Activated T-helper 1 cell treated with Interleukin-2 at 50 U/mL for 16 hours (primary cell): Measurements from ENCODE around the gene LGALS7.
"Not testable (repeated sequence)": the region's sequence is repeated elsewhere in the genome, so short reads cannot be mapped to it uniquely, and the experiment has no call there.

Experiments
- DNase-seq: peaks from one replicate; pipeline ENCODE4 v3.0.0-alpha.2; 2020; ENCODE audit warnings: low read depth

LGALS7 gene

DNA sequence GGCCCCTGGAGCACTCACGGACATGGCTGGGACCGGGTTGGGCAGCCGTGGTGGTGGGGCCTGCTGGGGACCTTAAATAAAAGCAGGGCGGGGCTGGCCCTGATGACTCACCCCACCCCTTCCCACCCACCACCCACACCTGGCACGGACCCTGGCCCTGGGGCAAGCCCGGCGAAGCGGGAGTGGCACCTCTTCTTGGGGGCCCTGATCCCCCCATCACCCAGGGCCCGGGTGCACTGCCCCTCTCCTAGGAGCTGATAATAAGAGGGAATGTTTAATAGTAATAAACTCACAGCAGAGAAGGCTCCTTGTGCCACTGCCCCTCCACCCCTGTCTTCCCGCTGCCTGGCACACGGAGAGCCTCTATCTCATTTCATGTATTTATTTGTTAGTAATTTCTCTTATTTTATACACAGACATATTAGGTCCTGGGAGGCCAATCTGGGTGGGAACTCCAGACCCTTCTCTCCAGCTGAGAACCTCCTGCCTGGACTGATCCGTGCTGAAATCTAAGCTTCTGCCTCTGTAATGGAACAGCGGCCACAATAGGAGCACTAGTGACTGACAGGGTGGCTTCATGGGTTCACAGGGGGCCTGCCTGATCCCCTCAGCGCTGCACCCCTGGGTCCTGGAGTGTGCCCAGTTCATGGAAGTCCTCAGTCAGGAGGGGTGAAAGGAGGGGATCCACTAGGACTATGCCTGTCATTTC is at the start of gene LGALS7:
TSS of gene LGALS7 (minus strand) at position 49 of the 709 bp plus-strand sequence. CDS start at position 24, 25 bp downstream.
- DNase-seq = no peak

DNA sequence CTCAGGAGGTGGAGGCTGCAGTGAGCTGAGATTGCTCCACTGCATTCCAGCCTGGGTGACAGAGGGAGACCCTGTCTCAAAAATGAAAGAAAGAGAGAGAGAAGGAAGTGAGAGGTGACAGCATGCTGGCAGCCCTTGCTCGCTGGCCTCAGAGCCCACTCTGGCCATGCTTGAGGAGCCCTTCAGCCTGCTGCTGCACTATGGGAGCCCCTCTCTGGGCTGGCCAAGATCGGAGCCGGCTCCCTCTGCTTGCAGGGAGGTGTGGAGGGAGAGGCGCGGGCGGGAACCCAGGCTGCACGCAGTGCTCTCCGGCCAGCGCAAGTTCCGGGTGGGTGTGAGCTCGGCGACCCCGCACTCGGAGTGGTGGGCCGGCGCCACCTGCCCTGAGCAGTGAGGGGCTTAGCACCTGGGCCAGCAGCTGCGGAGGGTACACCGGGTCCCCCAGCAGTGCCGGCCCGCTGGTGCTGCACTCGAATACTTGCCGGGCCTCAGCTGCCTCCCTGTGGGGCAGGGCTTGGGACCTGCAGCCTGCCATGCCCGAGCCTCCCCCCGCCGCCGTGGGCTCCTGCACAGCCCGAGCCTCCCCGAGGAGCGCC is 48.0 kb upstream of the LGALS7 start:
- not testable (repeated sequence) for DNase-seq

DNA sequence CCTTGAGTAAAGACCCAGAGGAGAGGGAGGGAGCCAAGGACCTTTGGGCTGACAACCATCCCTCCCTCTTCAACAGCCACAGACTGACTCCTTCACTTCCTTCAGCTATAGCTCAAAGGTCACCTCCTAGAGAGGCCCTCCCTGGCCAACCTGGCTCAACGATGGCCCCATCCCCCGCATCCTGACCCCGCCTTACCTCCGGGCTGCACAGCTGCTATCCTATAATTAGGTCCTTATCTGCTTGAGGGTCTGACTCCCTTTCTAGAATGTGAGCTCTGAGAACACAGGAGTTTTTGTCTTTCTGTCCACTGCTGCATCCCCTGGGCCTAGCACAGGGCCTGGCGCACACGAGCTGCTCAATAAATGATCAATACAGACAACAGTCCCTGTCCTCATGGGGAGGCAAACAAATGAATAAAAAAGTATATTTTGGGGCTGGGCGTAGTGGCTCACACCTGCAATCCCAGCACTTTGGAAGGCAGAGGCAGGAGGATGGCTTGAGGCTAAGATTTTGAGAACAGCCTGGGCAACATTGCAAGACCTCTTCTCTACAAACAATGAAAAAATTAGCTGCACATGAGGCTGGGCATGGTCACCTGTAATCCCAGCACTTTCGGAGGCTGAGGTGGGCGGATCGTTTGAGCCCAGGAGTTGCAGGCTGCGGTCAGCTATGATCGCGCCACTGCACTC is 46.1 kb upstream of the LGALS7 start:
- no peak for DNase-seq

DNA sequence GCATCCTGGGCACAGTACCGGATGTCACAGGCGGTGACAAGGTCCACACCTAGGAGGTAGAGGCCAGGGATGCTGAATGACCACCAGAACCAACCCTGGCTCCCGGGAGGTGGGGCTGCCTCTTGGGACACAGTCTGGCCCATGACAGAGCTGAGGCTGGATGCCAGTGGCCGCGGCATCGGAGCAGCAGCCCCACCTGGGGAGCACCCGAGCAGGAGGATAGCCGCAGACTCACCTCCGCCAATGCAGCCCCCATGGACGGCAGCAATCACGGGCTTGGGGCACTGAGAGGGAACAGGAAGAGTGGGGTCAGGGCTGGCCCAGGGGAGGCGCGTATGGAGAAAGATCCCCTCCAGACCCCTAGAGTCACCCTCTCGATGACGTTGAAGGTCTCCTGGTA is 43.8 kb upstream of the LGALS7 start:
- DNase-seq = no peak

DNA sequence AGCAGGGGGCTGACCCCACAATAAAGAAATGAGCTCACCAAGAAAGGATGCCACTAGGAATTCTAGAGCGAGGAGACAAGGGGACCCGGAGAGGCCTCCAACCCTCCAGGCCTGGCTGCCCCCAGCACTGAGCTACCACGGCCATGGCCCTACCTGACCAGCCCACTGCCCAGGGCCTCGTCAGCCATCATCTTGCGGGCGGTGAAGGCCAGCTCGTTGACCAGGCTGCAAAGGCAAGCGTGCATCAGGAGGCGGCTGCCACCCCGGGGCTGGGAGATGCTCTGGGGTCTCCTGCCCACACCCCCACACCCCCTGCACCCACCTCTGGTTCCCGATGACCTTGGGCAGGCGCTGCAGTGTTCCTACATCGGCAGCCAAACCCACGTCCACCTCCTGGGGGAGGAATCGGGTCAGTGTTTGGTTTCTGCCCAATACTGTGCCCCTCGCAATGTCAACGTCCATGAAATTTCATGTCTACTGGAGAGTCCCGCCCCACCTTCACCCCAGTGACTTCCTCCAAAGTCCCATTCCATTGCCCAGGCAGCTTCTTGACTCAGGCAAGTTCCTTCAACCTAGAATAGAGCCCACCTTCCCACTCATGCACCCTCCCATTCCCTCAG is 42.9 kb upstream of the LGALS7 start:
- DNase-seq = no peak

DNA sequence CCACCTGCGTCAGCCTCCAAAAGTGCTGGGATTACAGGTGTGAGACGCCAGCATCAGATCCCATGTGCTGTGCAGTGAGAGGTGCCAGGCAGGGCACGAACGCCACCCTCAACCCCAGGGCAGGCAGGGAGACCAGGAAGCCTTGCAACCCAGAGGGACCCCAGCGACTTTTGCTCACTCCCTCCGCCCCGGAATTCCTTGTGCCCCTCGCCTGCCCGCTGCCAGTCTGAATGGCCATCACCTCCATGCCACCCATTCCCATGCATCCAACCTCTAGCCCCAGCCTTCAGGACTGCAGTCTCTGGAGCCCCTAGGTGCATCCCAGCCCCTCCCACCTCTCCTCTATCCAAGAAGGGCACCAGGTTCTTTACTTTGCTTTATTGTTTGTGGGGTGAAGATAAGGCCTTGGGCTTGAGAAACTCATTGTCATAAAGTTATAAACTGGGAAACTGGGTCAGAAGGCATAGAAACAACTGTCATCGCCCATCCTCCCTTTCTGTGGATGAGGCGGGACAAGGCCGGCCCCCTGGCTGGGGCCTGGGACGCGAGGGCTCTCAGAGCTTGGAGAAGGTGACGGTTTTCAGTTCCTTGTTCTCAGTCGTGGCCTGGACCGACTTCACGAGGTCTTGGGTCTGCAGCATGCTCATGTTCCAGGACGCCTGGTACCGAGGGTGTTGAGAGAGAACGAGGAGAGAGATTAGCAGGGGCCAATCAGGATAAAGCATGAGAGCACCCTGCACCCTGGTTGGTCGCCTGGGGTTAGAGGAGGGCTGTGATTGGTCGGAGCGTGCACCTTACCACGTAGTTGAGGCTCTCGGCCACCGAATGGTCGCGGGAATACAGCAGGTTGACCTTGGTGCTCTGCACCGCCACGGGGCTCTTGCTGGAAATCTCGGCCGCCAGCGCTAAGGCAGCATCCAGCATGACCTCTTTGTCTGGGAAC is 42.0 kb upstream of the LGALS7 start:
- no peak for DNase-seq

DNA sequence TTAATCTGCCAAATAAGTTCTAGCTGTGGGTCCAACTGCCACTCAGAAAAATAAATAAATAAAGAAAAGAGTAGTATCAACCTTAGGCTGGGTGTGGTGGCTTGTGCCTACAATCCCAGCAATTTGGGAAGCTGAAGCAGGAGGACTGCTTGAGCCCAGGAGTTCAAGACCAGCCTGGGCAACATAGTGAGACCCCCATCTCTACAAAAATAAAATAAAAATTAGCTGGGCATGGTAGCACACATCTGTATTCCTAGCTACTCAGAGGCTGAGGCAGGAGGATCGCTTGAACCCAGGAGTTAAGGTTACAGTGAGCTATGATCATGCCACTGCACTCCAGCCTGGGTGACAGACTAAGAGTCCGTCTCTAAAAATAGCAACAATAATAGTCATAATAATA is 40.6 kb upstream of the LGALS7 start:
- DNase-seq = not testable (repeated sequence)

DNA sequence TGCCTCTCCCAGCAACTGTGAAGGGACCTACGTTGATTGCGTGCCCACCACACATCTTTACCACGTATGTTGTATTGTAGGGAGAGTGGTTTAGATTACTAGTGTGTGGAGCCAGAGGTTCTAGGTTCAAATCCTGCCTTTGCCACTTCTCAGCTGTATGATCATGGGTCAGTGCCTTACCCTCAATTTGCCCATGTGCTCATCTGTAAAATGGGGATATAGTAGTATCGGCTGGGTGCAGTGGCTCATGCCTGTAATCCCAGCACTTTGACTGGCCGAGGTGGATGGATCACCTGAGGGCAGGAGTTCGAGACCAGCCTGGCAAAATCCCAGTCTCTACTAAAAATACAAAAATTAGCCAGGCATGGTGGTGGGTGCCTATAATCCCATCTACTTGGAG is 40.0 kb upstream of the LGALS7 start:
- no peak for DNase-seq

DNA sequence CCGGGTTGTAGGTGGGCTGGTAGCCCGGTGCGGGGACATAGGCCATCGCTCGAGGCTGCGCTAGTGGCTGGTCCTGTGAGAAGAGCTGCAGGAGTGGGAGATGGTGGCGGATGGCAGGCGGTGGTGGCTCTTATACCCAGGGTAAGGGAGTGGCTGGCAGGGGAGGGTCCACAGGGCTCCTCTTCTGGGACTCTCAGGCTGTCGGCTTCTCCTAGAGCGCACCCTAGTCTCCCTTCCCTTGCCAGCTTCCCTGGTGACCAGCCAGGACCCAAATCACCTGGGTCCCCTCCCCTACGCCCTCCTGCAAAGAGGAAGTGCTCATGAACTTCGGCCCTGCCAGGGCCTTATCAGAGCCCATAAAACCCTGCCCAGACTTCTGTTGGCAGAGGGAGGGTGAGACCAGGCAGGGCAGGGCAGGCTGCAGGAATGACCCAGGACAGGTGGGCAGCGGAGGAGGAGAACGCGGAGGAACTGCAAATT is 39.6 kb upstream of the LGALS7 start, which contains the start of gene LGALS4:
TSS of gene LGALS4 (minus strand) at position 105 of the 480 bp plus-strand sequence. CDS start at position 46, 59 bp downstream.
- DNase-seq = no peak

DNA sequence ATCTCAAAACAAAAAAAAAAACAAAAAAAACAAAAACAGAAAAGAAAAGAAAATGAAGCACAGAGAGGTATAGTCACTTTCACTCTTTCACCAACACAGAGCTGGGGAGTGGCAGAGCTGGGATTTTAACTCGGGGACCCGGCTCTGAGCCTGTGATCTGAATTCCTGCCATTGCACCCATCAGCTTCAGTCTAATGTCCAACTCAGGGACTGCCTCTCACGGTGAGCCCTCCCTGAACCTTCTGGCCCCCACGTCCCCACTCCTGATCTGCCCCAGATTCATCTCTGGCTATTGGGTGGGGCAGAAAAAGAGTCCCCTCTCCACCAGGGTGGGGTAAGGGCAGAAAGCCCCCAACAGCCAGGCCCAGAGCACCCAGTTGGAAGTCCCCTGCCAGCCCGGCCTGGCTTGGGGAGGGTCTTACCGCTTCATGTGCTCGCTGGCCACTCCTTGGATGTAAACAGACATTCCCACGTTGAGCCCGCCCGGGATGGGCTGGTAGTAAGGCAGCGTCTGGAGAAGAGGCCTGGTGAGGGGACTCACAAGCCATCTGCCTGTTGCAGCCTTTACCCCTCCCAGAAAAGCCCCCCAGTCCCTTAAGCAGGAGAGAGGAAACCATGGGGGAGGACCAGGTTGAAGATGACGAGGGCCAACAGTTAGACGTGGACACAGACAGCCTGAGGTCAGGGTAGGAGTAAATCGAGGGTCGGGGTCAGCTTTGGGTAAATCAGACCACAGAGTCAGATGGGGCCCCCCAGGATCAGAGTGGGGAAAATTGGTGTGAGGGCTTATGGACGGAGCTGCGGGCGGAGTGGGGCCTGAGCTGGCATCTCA is 38.9 kb upstream of the LGALS7 start:
- no peak for DNase-seq

DNA sequence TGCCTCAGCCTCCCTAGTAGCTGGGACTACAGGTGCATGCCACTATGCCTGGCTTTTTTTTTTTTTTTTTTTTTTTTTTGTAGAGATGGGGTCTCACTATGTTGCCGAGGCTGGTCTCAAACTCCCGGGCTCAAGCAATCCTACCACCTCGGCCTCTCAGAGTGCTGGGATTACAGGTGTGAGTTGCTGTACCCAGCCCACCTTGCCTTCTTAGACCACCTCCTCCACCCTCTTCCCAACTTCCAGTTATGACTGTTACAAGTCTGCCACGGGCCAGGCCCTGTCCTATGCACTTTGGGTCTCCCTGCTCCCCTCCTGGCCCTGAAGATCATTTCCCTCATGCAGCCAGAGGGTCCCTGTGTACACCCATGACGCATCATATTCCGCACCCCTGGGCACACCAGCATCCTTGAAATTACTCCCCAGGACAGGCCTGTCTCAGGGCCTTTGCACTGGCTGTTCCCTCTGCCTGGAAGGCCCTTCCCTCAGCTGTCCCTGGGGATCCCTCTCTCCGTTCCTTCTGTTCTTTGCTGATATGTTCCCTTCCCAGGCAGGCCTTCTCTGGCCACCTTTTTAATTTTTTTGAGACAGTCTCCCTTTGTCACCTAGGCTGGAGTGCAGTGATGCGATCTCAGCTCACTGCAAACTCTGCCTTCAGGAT is 36.4 kb upstream of the LGALS7 start:
- DNase-seq = no peak

DNA sequence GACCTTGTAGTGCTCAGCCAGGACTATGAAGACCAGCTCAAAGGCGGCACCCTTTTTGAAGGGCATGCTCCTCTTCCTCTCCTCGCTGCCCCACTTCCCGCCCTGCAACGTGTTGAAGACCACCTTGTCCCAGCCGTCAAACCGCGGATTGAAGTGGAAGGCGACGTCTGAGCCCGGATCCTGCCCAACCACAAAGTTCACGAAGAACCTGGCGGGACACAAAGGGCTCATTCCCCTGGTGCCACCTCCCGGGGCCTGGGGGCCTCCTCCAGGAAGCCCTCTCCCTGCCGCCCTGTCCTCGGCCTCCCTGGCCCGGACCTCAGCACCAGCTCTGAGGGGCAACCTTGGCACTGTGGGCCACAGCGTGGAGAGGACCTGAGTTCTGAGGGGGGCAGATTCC is 35.4 kb upstream of the LGALS7 start:
- DNase-seq = no peak

DNA sequence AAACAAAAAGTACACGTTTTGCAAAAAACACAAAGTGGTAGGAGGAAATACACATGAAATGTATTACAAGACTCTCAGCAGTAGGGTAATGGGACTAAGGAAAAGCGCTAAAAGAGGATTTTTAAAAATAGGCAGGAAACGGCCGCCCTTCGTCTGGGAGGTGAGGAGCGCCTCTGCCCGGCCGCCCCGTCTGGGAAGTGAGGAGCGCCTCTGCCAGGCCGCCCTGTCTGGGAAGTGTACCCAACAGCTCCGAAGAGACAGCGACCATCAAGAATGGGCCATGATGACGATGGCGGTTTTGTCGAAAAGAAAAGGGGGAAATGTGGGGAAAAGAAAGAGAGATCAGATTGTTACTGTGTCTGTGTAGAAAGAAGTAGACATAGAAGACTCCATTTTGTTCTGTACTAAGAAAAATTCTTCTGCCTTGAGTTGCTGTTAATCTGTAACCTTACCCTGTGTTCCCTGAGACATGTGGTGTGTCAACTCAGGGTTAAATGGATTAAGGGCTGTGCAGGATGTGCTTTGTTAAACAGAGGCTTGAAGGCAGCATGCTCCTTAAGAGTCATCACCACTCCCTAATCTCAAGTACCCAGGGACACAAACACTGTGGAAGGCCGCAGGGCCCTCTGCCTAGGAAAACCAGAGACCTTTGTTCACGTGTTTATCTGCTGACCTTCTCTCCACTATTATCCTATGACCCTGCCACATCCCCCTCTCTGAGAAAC is 34.2 kb upstream of the LGALS7 start:
- not testable (repeated sequence) for DNase-seq

DNA sequence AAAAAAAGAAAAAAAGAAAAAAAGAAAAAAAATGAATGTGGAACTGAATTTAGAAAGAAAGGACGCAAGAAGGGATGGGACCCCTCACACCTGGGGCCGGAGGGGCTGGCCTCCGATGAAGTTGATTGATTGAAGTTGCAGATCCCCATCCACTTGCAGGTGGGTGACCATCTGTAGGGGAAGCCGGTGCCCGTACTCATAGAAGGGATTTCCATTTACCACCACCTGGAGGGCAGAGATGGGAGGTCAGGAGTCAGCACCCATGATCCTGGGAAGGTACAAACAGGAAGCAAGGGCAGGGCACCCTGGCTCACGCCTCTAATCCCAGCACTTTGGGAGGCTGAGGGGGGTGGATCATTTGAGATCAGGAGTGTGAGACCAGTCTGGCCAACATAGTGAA is 33.1 kb upstream of the LGALS7 start:
- no peak for DNase-seq

DNA sequence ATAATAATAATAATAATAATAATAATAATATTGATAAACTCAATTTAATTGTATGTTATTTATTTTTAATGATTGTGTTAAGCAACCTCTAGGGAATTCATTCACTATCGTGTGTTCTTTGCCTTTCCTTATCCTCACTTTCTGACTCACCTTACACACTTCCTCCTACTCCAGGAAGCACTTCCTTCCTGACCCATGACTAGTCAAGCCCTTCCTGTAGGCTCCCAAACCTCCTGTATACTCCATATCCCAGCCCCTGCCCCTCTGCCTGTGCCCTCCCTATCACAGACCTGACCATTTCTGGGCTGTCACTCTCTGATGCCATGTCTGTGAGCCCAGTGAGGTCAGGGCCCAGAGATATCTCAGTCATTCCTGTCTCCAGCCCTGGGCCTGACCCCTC is 31.9 kb upstream of the LGALS7 start:
- no peak for DNase-seq

DNA sequence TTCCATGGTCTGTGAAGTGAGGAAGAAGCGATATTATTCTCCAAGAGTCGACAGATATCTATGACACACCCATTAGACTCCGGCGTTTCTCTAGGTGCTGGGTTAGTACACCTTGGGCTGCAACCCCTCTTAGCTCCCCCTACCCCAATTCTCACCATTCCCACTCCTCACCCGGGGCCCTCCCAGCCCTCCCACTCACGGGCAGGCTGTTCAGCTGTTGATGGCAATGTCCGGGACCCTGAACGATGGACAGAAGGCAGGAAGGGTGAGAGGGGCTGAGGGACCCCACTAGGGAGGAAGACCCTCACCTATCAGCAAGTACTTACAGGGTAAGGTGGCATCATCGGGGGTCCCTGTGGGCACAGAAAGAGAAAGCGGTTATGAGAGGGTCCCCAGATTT is 30.2 kb upstream of the LGALS7 start:
- no peak for DNase-seq

DNA sequence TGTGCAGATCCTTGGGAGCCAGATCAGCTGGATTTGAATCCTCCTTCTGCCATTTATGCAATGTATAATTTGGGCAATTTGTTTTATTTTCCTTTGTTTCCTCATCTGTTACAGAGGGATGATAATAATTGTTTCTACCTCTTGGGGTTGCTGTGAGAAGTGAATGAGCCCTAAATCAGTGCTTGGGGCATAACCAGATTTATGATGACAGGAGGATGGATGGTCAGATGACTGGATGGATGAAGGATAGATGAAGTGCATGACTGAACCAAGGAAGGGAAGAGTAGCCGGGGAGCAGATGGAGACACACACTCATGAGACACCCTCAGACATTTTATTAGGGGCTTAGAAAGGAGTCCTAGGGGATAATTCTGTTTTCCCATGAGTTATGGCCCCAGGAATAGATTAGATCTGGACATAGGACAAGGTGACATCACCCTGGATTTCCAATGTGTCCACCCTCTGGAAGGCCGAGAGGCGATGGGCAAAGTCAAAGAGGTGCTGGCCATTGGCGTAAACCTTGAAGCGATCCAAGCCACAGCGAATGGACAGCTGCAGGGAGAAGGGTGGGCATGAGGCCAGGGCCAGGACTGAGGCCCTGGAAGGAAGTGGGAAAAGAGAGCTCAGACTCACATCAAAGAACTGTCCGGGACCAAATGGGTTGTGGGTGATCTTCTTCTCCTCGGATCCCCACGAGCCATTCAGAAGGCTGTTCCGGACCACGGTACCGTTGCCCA is 28.2 kb upstream of the LGALS7 start:
- DNase-seq = no peak

DNA sequence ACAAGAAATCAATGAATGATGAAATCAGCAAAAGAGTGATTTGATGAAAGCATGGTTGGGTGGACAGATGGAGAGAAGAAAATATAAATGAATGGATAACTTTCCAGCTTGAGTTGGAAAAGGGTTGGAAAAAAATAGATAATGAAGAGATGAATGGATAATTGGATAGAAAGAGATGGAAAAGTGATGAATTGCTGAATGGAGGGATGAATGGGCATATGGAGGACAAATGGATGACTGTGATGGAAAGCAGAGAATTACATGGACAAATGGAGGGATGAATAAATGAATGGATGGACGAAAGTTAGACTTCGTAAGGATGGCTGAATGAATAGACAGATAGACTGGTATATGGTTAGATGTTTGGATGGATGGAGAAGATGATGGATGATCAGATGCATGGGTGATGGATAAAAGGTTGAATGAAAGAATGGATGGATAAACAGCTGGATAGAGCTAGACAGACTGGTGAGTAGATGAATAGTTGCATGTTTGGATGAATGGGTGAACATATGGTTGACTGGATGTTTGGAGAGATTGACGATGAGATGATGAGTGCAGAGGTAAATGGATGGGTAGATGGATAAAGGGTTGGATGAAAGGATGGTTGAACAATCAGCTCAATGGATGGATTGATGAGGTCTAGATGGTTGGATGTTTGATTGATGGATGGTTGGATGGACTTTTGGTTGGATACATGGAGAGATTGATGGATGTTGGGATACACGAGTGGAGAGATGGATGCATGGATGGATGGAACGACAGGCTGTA is 27.4 kb upstream of the LGALS7 start:
- no peak for DNase-seq
